H1 (cell line): ENCODE results near the gene MYOM1. TPM values are rescaled to one million over a fixed set of nuclear protein-coding genes. Genes with fewer than 3 reads are reported as not detected.
A peak's percentile ranks its signal among the peaks of the same experiment; 100 is the strongest.

Source experiments
- CTCF ChIA-PET: fragments of 300-600 bp; sonication (Branson Sonifier 250); formaldehyde crosslinking; loops from one replicate; lab custom pipeline; 2021; ENCODE audit not compliant: partially characterized antibody; lab: Charles Lee
- POLR2A ChIA-PET: fragments of 300-600 bp; sonication (Branson Sonifier 250); formaldehyde crosslinking; loops from one replicate; lab custom pipeline; 2021; ENCODE audit warnings: inconsistent platforms; ENCODE audit not compliant: partially characterized antibody; lab: Charles Lee
- DNase-seq, 2 experiments: peaks; one replicate each; pipeline versions ENCODE4 v3.0.0 to v3.0.0-alpha.2; 2010 to 2022; ENCODE audit warnings: low spot score in 2 of 2, low read depth in 1 of 2, mixed read lengths in 1 of 2
- FAIRE-seq: peaks from 2 replicates; lab custom pipeline; 2011; peaks lifted over from hg19 to GRCh38; lab: Jason Lieb, UNC
- H2AFZ ChIP-seq: 2 replicates; pipeline ENCODE4 v1.8.1; 2012; ENCODE audit warnings: low read length, inconsistent platforms
- H2AK5ac ChIP-seq: 2 replicates; pipeline ENCODE4 v1.6.1; 2013; ENCODE audit warnings: low read depth, low read length
- H2BK120ac ChIP-seq: replicated peaks from 2 replicates; pipeline ENCODE3; 2013; ENCODE audit warnings: low read depth, low read length, inconsistent platforms
- H2BK12ac ChIP-seq: 2 replicates; pipeline ENCODE4 v1.6.1; 2013; ENCODE audit warnings: low read depth, low read length
- H2BK15ac ChIP-seq: 2 replicates; pipeline ENCODE4 v1.6.1; 2013; ENCODE audit warnings: low read length
- H2BK20ac ChIP-seq: 2 replicates; pipeline ENCODE4 v1.6.1; 2013; ENCODE audit warnings: low read length
- H2BK5ac ChIP-seq: 2 replicates; pipeline ENCODE4 v1.6.1; 2013; ENCODE audit warnings: low read depth, low read length
- H3K14ac ChIP-seq: 2 replicates; pipeline ENCODE4 v1.6.1; 2013; ENCODE audit warnings: inconsistent platforms; ENCODE audit not compliant: insufficient read length
- H3K18ac ChIP-seq: 2 replicates; pipeline ENCODE4 v1.6.1; 2013; ENCODE audit warnings: low read length; ENCODE audit errors: extremely low read depth
- H3K23ac ChIP-seq: 2 replicates; pipeline ENCODE4 v1.6.1; 2013; ENCODE audit warnings: inconsistent platforms; ENCODE audit not compliant: insufficient read length
- H3K23me2 ChIP-seq: 2 replicates; pipeline ENCODE4 v1.6.1; 2013; ENCODE audit warnings: low read depth, low read length
- H3K27ac ChIP-seq: 2 replicates; pipeline ENCODE4 v1.6.1; 2011; ENCODE audit warnings: low read depth, low read length, inconsistent platforms
- H3K27me3 ChIP-seq, 4 experiments: replicated peaks in 1 of 4; 1 replicate in 1 of 4; 2 replicates in 3 of 4; pipeline versions ENCODE4 v1.6.1 to v1.8.1; 2011 to 2013; ENCODE audit warnings: low read length in 3 of 4, mild to moderate bottlenecking in 3 of 4, inconsistent platforms in 2 of 4, mixed read lengths in 2 of 4, moderate library complexity in 1 of 4; ENCODE audit not compliant: control insufficient read depth in 3 of 4, insufficient read depth in 3 of 4; ENCODE audit errors: extremely low read depth in 1 of 4
- H3K36me3 ChIP-seq, 4 experiments: 2 replicates each; pipeline versions ENCODE4 v1.6.1 to v1.8.1; 2011 to 2013; ENCODE audit warnings: mild to moderate bottlenecking in 4 of 4, low read length in 3 of 4, moderate library complexity in 2 of 4, control low read depth in 1 of 4, inconsistent platforms in 1 of 4; ENCODE audit not compliant: insufficient read depth in 4 of 4, control insufficient read depth in 2 of 4
- H3K4ac ChIP-seq: replicated peaks from 2 replicates; pipeline ENCODE3; 2013; ENCODE audit warnings: low read length, low read depth, mixed read lengths, inconsistent platforms; ENCODE audit not compliant: insufficient read length
- H3K4me1 ChIP-seq, 4 experiments: replicated peaks in 1 of 4; 1 replicate in 1 of 4; 2 replicates in 3 of 4; pipeline versions ENCODE4 v1.6.1 to v1.8.1; 2011 to 2013; ENCODE audit warnings: low read length in 3 of 4, inconsistent platforms in 2 of 4, mixed read lengths in 1 of 4; ENCODE audit not compliant: insufficient read depth in 4 of 4, control insufficient read depth in 3 of 4
- H3K4me2 ChIP-seq, 2 experiments: 2 replicates each; pipeline versions ENCODE4 v1.6.1 to v1.8.1; 2011 to 2013; ENCODE audit warnings: low read depth in 2 of 2, low read length in 2 of 2, control low read depth in 1 of 2, inconsistent platforms in 1 of 2, mild to moderate bottlenecking in 1 of 2; ENCODE audit not compliant: insufficient read depth in 1 of 2
- H3K4me3 ChIP-seq, 4 experiments: fragments of 200-600, 300-600 bp in 1 of 4; sonication (generic), shearing (Covaris generic), sonication (Bioruptor Twin) in 1 of 4; 2 replicates each; pipeline versions ENCODE4 v1.5.1 to v1.8.1; 2011 to 2016; ENCODE audit warnings: low read length in 4 of 4, low read depth in 3 of 4, control low read depth in 2 of 4, inconsistent platforms in 2 of 4, mild to moderate bottlenecking in 2 of 4, mixed read lengths in 1 of 4, moderate library complexity in 1 of 4; ENCODE audit not compliant: insufficient read depth in 2 of 4; ENCODE audit errors: extremely low read depth in 1 of 4
- H3K56ac ChIP-seq: replicated peaks from 2 replicates; pipeline ENCODE3; 2013; ENCODE audit warnings: low read depth, mild to moderate bottlenecking, mixed read lengths, low read length, inconsistent platforms; ENCODE audit not compliant: insufficient read length
- H3K79me1 ChIP-seq: 2 replicates; pipeline ENCODE4 v1.6.1; 2013; ENCODE audit warnings: low read depth, low read length, control low read depth
- H3K79me2 ChIP-seq, 2 experiments: 2 replicates each; pipeline versions ENCODE4 v1.6.1 to v1.8.1; 2012 to 2013; ENCODE audit warnings: low read length in 2 of 2, mild to moderate bottlenecking in 2 of 2, inconsistent platforms in 1 of 2; ENCODE audit not compliant: insufficient read depth in 2 of 2, control insufficient read depth in 1 of 2
- H3K9ac ChIP-seq, 4 experiments: replicated peaks in 1 of 4; 1 replicate in 1 of 4; 2 replicates in 3 of 4; pipeline versions ENCODE4 v1.6.1 to v1.8.1; 2011 to 2013; ENCODE audit warnings: low read depth in 3 of 4, low read length in 3 of 4, control low read depth in 2 of 4, mild to moderate bottlenecking in 2 of 4, moderate library complexity in 2 of 4, inconsistent platforms in 1 of 4; ENCODE audit errors: extremely low read depth in 1 of 4
- H3K9me3 ChIP-seq, 2 experiments: 2 replicates each; pipeline versions ENCODE4 v1.6.1 to v1.8.1; 2012 to 2013; ENCODE audit warnings: mild to moderate bottlenecking in 2 of 2, moderate library complexity in 2 of 2, control low read depth in 1 of 2, inconsistent platforms in 1 of 2, low read depth in 1 of 2, low read length in 1 of 2, mixed read lengths in 1 of 2; ENCODE audit not compliant: insufficient read depth in 2 of 2
- H4K20me1 ChIP-seq, 2 experiments: replicated peaks in 1 of 2; 2 replicates each; pipeline versions ENCODE3 to v1.8.1; 2011 to 2013; ENCODE audit warnings: inconsistent platforms in 2 of 2, low read length in 2 of 2, mild to moderate bottlenecking in 1 of 2; ENCODE audit not compliant: insufficient read depth in 2 of 2, control insufficient read depth in 1 of 2
- H4K5ac ChIP-seq: 2 replicates; pipeline ENCODE4 v1.6.1; 2013; ENCODE audit warnings: low read length, low read depth, mixed read lengths, inconsistent platforms; ENCODE audit not compliant: insufficient read length
- H4K8ac ChIP-seq: 2 replicates; pipeline ENCODE4 v1.8.0; 2013; ENCODE audit warnings: mild to moderate bottlenecking, moderate library complexity, low read length, inconsistent platforms; ENCODE audit not compliant: insufficient read depth; ENCODE audit errors: extremely low read depth
- H4K91ac ChIP-seq: replicated peaks from 2 replicates; pipeline ENCODE3; 2013; ENCODE audit warnings: low read length, mixed read lengths, inconsistent platforms; ENCODE audit not compliant: insufficient read length
- E2F6 ChIP-seq: IDR thresholded peaks from 2 replicates; pipeline ENCODE4 v1.6.1; 2012; ENCODE audit warnings: inconsistent platforms
- HDAC2 ChIP-seq, 2 experiments: fragments of 300-600 bp in 1 of 2; sonication (generic) in 1 of 2; IDR thresholded peaks; 2 replicates each; pipeline ENCODE4 v1.6.1; 2011 to 2012; ENCODE audit warnings: low read depth in 2 of 2, low read length in 2 of 2, mild to moderate bottlenecking in 2 of 2, moderate library complexity in 2 of 2, borderline replicate concordance in 1 of 2, inconsistent platforms in 1 of 2
- HDAC6 ChIP-seq: IDR thresholded peaks from one replicate; pipeline ENCODE4 v1.7.1; 2012; ENCODE audit warnings: low read depth, mild to moderate bottlenecking, inconsistent platforms, low read length, moderate library complexity
- POU5F1 ChIP-seq: IDR thresholded peaks from 2 replicates; pipeline ENCODE4 v1.6.1; 2011; ENCODE audit warnings: low read depth, mild to moderate bottlenecking, low read length, moderate library complexity
- WGBS, 2 experiments: shearing (Covaris generic) in 1 of 2; methylation state at CpG; one replicate each; pipeline versions ENCODE4 v1.1.6 to v1.1.7; 2013 to 2015; ENCODE audit warnings: low lambda C conversion rate in 2 of 2, mixed read lengths in 2 of 2, inconsistent platforms in 1 of 2, low coverage in 1 of 2, missing lambda C conversion rate in 1 of 2; ENCODE audit not compliant: insufficient replicate concordance in 2 of 2, insufficient coverage in 1 of 2, insufficient read length in 1 of 2; ENCODE audit errors: extremely low coverage in 1 of 2, missing lambda C conversion rate in 1 of 2; 5-methylcytosine and 5-hydroxymethylcytosine counted together
- polyA plus RNA-seq, 7 experiments: library from polyadenylated mRNA; depleted of rRNA in 3 of 7; stranded (reverse) in 5 of 7; unstranded in 2 of 7; fragments of >200 nt in 5 of 7; fragments of 200-250 nt in 2 of 7; gene quantifications; 1 replicate in 5 of 7; 2 replicates in 1 of 7; 4 replicates in 1 of 7; pipeline versions ENCODE4 v1.2.1 to v1.2.3, GENCODE V29; 2011 to 2013; ENCODE audit warnings: missing spikeins in 2 of 7, mixed read lengths in 2 of 7
- total RNA-seq: library from RNA; stranded (reverse); fragmentation: NEBNext Ultra II Directional; extraction: Animal tissue kit (Norgen Biotek cat#: 25700); gene quantifications from 2 replicates; pipeline ENCODE4 v1.2.1, GENCODE V29; 2021
- TF ChIP-seq, protein P1 (sequence below), 3 experiments: IDR thresholded peaks; 1 replicate in 2 of 3; 2 replicates in 1 of 3; pipeline versions ENCODE4 v1.5.1 to v1.6.1; 2011; ENCODE audit warnings: low read length in 3 of 3, mild to moderate bottlenecking in 3 of 3, inconsistent platforms in 2 of 3, low read depth in 1 of 3, moderate library complexity in 1 of 3; ENCODE audit not compliant: insufficient read depth in 1 of 3; ENCODE audit errors: control extremely low read depth in 1 of 3

Gene MYOM1
- total and polyA plus RNA-seq, 2 of the 8 experiments (the other 6 are each of a cell fraction or from before 2014, with no cell fraction given), result 0.06 to 0.32 TPM

DNA sequence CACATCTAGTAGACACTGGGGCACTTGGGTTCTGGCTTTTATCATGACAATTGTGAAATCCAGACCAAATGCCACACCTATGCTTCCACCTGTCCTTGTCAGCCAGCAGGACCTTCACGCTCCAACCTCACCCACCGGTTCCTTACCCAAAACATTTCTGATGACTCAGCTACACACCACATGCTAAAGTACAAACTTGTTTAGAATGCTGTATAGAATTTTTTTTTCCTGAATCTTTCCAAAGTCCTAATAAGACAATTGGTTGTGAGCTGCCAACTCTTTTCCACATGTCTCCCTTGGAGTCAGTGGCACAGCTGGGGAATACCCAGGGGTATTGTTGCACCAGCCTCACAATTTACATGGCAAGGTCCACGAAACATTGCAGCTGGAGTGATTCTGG lies 131.3 kb downstream of the MYOM1 start:
- WGBS, 2 experiments, result 87% methylated on average over 3 of the region's 3 CpGs; no CpG with 5 or more reads in 1 of the 2 experiments
- DNase-seq (no peak), FAIRE-seq (no peak)
- Histone ChIP-seq H3K56ac (no peak overlapping the region), H2AK5ac (no peak overlapping the region), H3K27ac (no peak overlapping the region), H3K4ac (no peak overlapping the region), H3K14ac (no peak overlapping the region), H2BK120ac (no peak overlapping the region), H3K23me2 (no peaks in the 10 kb centered on the region), H2BK15ac (no peak overlapping the region), H2AFZ (0 out of 2 replicates have a peak overlapping the region, but pooled peaks have one; percentile 35), H2BK12ac (no peak overlapping the region), H3K79me2 (no peaks in the 10 kb centered on the region), H4K8ac (no peak overlapping the region), H2BK5ac (no peak overlapping the region), H3K27me3 (peaks cover 0 to 1% (median 0%) of the 10 kb centered on the region in 4 experiments; a peak in 2 of 7 replicates), H3K79me1 (no peaks in the 10 kb centered on the region), H4K20me1 (no peaks in the 10 kb centered on the region), H3K9ac (no peak overlapping the region), H4K5ac (no peak overlapping the region), H4K91ac (no peak overlapping the region), H3K9me3 (no peaks in the 10 kb centered on the region), H3K36me3 (no peaks in the 10 kb centered on the region), H2BK20ac (no peak overlapping the region), H3K18ac (no peak overlapping the region), H3K23ac (no peak overlapping the region), H3K4me2 (0 out of 4 replicates have a peak overlapping the region, but pooled peaks of 1 of the 2 experiments have one; percentile 21), H3K4me1 (peaks cover 0 to 13% (median 3%) of the 10 kb centered on the region in 4 experiments; a peak in 2 of 7 replicates), H3K4me3 (no peak overlapping the region)
- CTCF ChIA-PET, result interaction anchor here (0.7 to 2.7 kb wide), 5 partner anchors 9 to 64 kb away, joined by 3 to 9 read pairs (median 4); no protein-coding TSS in a partner anchor
- POLR2A ChIA-PET, result interaction anchor here (1.1 kb wide), 1 partner anchor 160 kb away, joined by 4 read pairs; no protein-coding TSS in a partner anchor
- no peak for TF ChIP-seq HDAC6
- no peak for TF ChIP-seq E2F6
- TF ChIP-seq, protein P1, sequence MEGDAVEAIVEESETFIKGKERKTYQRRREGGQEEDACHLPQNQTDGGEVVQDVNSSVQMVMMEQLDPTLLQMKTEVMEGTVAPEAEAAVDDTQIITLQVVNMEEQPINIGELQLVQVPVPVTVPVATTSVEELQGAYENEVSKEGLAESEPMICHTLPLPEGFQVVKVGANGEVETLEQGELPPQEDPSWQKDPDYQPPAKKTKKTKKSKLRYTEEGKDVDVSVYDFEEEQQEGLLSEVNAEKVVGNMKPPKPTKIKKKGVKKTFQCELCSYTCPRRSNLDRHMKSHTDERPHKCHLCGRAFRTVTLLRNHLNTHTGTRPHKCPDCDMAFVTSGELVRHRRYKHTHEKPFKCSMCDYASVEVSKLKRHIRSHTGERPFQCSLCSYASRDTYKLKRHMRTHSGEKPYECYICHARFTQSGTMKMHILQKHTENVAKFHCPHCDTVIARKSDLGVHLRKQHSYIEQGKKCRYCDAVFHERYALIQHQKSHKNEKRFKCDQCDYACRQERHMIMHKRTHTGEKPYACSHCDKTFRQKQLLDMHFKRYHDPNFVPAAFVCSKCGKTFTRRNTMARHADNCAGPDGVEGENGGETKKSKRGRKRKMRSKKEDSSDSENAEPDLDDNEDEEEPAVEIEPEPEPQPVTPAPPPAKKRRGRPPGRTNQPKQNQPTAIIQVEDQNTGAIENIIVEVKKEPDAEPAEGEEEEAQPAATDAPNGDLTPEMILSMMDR (IDR thresholded peaks at IDR 0.05; ENCODE audit: control extremely low read depth in 1 of 3, insufficient read depth in 1 of 3, low read depth in 1 of 3, low read length in 3 of 3), result no peak
- no peak for TF ChIP-seq POU5F1
- TF ChIP-seq HDAC2 (IDR thresholded peaks at IDR 0.05; ENCODE audit: borderline replicate concordance in 1 of 2, low read depth in 2 of 2, low read length in 2 of 2), result no peak
